Measurements from ENCODE around the gene PIP5K1C. TPM values are rescaled to one million over a fixed set of nuclear protein-coding genes. Genes with fewer than 3 reads are reported as not detected.

Gene PIP5K1C
- total RNA-seq, 1 donor from 2014 or later, result 11.7 TPM

DNA sequence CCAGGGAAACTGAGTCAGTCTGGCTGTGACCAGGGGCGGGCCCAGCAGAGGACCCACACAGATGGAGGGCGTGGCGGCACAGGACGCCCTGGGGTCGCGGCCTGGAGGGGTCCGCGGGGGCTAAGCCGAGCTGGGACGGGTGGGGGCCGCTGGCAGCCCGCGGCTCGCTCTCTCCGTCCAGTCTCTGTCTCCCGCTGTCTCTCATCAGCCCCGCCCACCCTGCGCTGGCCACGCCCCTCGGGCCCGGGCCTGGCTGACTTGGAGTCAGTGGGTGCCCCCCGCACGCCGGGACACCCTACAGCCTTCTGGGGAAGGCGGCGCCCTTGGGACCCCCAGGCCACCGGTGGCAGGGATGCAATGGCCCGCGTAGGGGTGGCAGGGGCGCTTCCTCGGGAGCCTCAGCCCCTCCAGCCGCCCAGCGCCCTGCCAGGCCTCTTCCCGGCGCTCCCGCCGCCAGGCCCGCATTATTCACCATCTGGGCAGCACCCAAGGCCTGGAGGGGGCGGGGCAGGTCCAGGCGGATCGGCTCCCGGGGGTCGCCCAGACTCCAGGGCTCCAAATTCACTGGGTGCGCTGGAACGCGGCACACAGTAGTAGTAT, 93.5 kb downstream of the PIP5K1C start, which contains the start of gene TBXA2R:
Gene TBXA2R, minus strand, starts transcription at position 186 of the 600 bp plus-strand sequence. CDS start 6,241 bp downstream, outside the sequence.
- DNase-seq (ENCODE audit: low read depth), result no peak
- H3K4me3 ChIP-seq (ENCODE audit: low read depth, low read length), result peak within 1 kb of the TSS; percentile 42
- TF ChIP-seq, protein P1, sequence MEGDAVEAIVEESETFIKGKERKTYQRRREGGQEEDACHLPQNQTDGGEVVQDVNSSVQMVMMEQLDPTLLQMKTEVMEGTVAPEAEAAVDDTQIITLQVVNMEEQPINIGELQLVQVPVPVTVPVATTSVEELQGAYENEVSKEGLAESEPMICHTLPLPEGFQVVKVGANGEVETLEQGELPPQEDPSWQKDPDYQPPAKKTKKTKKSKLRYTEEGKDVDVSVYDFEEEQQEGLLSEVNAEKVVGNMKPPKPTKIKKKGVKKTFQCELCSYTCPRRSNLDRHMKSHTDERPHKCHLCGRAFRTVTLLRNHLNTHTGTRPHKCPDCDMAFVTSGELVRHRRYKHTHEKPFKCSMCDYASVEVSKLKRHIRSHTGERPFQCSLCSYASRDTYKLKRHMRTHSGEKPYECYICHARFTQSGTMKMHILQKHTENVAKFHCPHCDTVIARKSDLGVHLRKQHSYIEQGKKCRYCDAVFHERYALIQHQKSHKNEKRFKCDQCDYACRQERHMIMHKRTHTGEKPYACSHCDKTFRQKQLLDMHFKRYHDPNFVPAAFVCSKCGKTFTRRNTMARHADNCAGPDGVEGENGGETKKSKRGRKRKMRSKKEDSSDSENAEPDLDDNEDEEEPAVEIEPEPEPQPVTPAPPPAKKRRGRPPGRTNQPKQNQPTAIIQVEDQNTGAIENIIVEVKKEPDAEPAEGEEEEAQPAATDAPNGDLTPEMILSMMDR (conservative IDR thresholded peaks at IDR 0.05; ENCODE audit: low read depth, low read length), result no peak

DNA sequence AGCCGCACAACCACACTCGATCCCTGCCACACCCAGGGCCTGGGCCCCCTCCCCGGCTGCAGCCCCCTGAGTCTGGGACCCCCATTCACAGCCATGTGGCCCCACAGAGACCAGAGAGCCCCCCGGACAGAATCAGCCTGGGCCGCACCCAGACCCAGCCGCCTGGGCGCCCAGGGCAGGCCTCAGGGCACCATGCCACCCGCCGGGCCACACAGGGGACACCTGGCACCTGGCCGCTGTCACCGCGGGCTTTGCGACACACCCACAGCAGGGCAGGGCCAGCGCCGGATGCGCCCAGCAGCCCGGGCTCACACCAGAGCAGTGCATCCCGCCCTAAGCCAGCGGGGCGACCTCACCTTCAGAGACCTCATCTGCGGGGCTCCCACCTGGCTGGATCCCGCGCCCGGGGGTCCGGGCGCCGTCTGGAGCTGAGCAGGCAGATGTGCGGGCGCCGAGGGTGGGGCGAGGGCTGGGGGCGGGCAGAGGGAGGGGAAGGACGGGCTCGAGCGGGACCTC, 94.0 kb downstream of the PIP5K1C start:
- peak overlapping the region; percentile 42 for H3K4me3 ChIP-seq (ENCODE audit: low read depth, low read length)
- no peak for DNase-seq (ENCODE audit: low read depth)
- TF ChIP-seq, protein P1 (conservative IDR thresholded peaks at IDR 0.05; ENCODE audit: low read depth, low read length), result no peak

DNA sequence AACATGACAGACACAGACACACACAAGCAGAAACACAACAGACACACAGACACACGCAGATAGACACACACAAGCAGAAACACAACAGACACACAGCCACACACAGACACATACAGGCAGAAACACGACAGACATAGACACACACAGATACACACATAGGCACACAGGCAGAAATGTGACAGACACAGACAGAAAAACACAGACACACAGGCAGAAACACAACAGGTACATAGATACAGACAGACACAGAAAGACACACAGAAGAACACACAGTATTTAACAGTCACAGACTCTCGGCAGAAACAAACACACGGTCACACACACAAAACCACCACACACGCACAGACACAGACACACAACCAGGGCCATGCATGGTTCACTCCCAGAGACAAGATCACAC, 94.5 kb downstream of the PIP5K1C start:
- no peak for DNase-seq (ENCODE audit: low read depth)
- H3K4me3 ChIP-seq (ENCODE audit: low read depth, low read length), result no peak overlapping the region
- TF ChIP-seq, protein P1 (conservative IDR thresholded peaks at IDR 0.05; ENCODE audit: low read depth, low read length), result no peak

DNA sequence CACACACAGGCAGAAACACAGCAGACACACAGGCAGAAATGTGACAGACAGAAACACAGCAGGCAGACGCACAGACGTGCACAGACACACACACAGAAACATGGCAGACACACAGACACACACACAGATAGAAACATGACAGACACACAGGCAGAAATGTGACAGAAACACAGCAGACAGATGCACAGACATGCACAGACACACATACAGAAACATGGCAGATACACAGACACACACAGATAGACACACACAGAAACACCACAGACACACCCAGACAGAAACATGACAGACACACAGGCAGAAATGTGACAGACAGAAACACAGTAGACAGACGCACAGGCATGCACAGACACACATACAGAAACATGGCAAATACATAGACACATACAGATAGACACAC, 94.9 kb downstream of the PIP5K1C start:
- no peak for DNase-seq (ENCODE audit: low read depth)
- no peak overlapping the region for H3K4me3 ChIP-seq (ENCODE audit: low read depth, low read length)
- TF ChIP-seq, protein P1 (conservative IDR thresholded peaks at IDR 0.05; ENCODE audit: low read depth, low read length), result no peak

DNA sequence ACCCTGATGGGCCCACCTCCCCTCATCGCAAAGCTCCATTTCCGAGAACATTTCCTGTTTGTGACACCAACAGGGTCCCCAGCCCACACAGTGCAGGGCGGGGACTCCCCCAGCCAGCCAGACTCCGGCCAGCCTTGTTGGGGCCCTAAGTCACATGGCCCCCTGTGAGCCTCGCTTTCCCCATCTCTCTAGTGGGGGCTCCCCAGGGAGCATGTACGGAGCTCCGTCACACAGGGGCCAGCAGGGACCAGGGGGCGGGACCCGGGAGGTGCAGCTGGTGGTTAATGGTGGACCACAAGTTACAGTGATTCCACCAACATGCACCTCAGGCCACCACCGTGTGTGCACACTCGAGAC, 95.3 kb downstream of the PIP5K1C start:
- no peak overlapping the region for H3K4me3 ChIP-seq (ENCODE audit: low read depth, low read length)
- TF ChIP-seq, protein P1 (conservative IDR thresholded peaks at IDR 0.05; ENCODE audit: low read depth, low read length), result no peak
- DNase-seq (ENCODE audit: low read depth), result no peak

DNA sequence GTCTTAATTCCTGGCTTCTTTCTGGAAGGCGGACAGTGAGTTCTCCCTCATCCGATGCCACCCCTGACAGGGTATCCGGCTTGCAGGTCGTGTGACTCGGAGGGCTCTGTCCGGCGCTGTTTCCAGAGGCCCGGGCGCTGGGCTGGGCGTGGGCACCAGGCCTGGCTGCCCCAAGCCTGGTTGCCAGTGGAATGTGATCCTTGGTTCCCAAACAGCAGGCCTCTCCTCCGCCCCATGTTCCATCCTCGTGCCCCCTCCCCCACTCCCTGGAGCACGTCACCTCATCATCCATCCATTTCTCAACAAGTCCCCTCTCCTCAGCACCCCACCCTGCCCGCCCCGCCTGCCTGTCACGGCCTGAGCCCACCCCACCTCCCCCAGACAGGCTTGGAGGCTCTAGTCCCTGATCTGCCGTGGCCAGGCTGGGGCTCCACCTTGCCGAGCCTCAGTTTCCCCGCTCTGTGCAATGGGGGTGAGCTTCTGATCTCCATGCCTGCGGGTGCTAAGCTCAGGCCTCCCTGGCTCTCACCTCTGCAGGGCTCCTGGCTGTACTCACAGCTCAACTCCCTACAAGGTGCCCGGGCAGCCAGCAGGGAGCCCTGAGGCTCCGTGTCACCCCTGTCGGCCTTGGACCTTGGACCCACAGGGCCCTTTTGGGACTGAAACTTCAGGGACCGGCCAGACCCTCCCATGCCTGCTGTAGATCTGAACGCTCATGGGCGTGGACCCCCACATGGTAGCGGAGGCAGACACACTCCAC, 95.9 kb downstream of the PIP5K1C start:
- TF ChIP-seq, protein P1 (conservative IDR thresholded peaks at IDR 0.05; ENCODE audit: low read depth, low read length), result no peak
- no peak for DNase-seq (ENCODE audit: low read depth)
- H3K4me3 ChIP-seq (ENCODE audit: low read depth, low read length), result no peak overlapping the region

All from epithelial cell of proximal tubule (primary cell).